DND-41 (cell line): ENCODE results near the gene MYADML2.

Source experiments
- ATAC-seq: fragments of 200-7000 bp; cut with Tn5 transposase; 3 replicates; pipeline ENCODE4 v1.9.1; 2021; ENCODE audit warnings: low read depth; ENCODE audit not compliant: insufficient read depth
- DNase-seq: peaks from one replicate; pipeline ENCODE4 v3.0.0-alpha.2; 2020
- H2AFZ ChIP-seq: 2 replicates; pipeline ENCODE4 v1.6.0; 2012; ENCODE audit warnings: low read depth, low read length
- H3K27ac ChIP-seq: 2 replicates; pipeline ENCODE4 v1.5.1; 2012; ENCODE audit warnings: low read length, inconsistent platforms
- H3K27me3 ChIP-seq: fragments of 200-600 bp; sonication (generic); 2 replicates; pipeline ENCODE4 v1.6.0; 2012; ENCODE audit warnings: low read length, mild to moderate bottlenecking, inconsistent platforms; ENCODE audit not compliant: insufficient read depth, poor library complexity
- H3K36me3 ChIP-seq: 2 replicates; pipeline ENCODE4 v1.5.1; 2012; ENCODE audit warnings: low read length, inconsistent platforms; ENCODE audit not compliant: insufficient read depth
- H3K4me1 ChIP-seq: 2 replicates; pipeline ENCODE4 v1.5.1; 2012; ENCODE audit warnings: mild to moderate bottlenecking, low read length; ENCODE audit not compliant: insufficient read depth
- H3K4me2 ChIP-seq: 2 replicates; pipeline ENCODE4 v1.6.0; 2012; ENCODE audit warnings: mild to moderate bottlenecking, moderate library complexity, low read length, inconsistent platforms; ENCODE audit not compliant: insufficient read depth
- H3K4me3 ChIP-seq, 2 experiments: fragments of 200-600 bp in 1 of 2; shearing (Covaris generic) in 1 of 2; 2 replicates each; pipeline ENCODE4 v1.5.1; 2012 to 2016; ENCODE audit warnings: inconsistent platforms in 2 of 2, low read length in 2 of 2, mild to moderate bottlenecking in 2 of 2, low read depth in 1 of 2, moderate library complexity in 1 of 2
- H3K79me2 ChIP-seq: 2 replicates; pipeline ENCODE4 v1.6.0; 2012; ENCODE audit warnings: low read length, inconsistent platforms; ENCODE audit not compliant: insufficient read depth
- H3K9ac ChIP-seq: 2 replicates; pipeline ENCODE4 v1.6.0; 2012; ENCODE audit warnings: low read depth, mild to moderate bottlenecking, inconsistent platforms, low read length, moderate library complexity
- H3K9me3 ChIP-seq: 2 replicates; pipeline ENCODE4 v1.5.1; 2012; ENCODE audit warnings: low read length, moderate library complexity, mild to moderate bottlenecking, inconsistent platforms; ENCODE audit not compliant: insufficient read depth, severe bottlenecking
- H4K20me1 ChIP-seq: 2 replicates; pipeline ENCODE4 v1.6.0; 2012; ENCODE audit warnings: low read length; ENCODE audit not compliant: insufficient read depth
- EZH2 ChIP-seq: IDR thresholded peaks from 3 replicates; pipeline ENCODE4 v1.6.1; 2012; ENCODE audit warnings: borderline replicate concordance, low read depth, mild to moderate bottlenecking, moderate library complexity, low read length, inconsistent platforms; ENCODE audit not compliant: severe bottlenecking
- TF ChIP-seq, protein P1 (sequence below): IDR thresholded peaks from 2 replicates; pipeline ENCODE4 v1.5.1; 2012; ENCODE audit warnings: borderline replicate concordance, low read length, moderate library complexity, mild to moderate bottlenecking; ENCODE audit not compliant: poor library complexity, severe bottlenecking; ENCODE audit errors: extremely low read depth

Gene MYADML2

DNA sequence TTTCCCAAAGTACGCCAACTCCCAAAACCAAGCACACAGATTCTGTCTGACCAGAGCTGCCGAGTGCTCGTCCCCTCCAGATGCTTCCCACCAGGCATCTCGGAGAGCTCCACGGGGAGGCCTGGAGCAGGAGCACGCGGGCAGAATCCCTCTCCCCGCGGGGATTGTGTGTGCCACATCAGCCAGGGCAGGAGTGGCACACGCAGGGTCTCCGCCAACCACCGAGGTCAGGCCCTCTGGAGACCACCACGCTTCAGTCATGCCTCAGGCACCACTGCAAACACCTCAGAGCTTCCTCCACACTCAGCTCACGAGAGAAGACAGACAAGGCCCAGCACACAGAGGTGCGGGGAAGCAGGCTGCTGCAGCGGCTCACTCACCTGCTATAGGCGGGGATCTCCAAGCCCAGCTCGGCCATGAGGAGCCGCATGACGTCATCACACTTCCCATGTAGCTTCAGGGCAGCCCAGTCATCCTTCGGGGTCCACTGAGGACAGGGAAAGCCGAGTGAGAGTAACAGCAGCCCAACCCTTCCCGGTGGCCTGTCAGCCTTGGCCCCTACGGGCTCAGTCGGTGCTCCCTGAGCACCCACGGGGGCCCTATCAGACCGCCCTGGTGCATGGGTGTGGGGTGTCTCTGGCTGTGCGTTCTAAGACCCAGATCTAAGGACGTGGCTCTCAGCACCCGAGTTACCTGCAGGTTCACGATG lies 33.5 kb downstream of the MYADML2 start:
- no peak overlapping the region for H3K4me2 ChIP-seq
- peaks cover 62% of the 10 kb centered on the region for H3K36me3 ChIP-seq
- H3K4me3 ChIP-seq, result no peak overlapping the region
- peaks cover 60% of the 10 kb centered on the region for H4K20me1 ChIP-seq
- TF ChIP-seq, protein P1, sequence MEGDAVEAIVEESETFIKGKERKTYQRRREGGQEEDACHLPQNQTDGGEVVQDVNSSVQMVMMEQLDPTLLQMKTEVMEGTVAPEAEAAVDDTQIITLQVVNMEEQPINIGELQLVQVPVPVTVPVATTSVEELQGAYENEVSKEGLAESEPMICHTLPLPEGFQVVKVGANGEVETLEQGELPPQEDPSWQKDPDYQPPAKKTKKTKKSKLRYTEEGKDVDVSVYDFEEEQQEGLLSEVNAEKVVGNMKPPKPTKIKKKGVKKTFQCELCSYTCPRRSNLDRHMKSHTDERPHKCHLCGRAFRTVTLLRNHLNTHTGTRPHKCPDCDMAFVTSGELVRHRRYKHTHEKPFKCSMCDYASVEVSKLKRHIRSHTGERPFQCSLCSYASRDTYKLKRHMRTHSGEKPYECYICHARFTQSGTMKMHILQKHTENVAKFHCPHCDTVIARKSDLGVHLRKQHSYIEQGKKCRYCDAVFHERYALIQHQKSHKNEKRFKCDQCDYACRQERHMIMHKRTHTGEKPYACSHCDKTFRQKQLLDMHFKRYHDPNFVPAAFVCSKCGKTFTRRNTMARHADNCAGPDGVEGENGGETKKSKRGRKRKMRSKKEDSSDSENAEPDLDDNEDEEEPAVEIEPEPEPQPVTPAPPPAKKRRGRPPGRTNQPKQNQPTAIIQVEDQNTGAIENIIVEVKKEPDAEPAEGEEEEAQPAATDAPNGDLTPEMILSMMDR, result no peak
- no peak for TF ChIP-seq EZH2
- H2AFZ ChIP-seq, result no peak overlapping the region
- no peaks in the 10 kb centered on the region for H3K9me3 ChIP-seq
- peaks cover 47% of the 10 kb centered on the region for H3K79me2 ChIP-seq
- H3K4me1 ChIP-seq, result peaks cover 48% of the 10 kb centered on the region
- H3K27me3 ChIP-seq, result no peaks in the 10 kb centered on the region
- DNase-seq, result no peak
- ATAC-seq, result no peak
- no peak overlapping the region for H3K9ac ChIP-seq
- no peak overlapping the region for H3K27ac ChIP-seq

DNA sequence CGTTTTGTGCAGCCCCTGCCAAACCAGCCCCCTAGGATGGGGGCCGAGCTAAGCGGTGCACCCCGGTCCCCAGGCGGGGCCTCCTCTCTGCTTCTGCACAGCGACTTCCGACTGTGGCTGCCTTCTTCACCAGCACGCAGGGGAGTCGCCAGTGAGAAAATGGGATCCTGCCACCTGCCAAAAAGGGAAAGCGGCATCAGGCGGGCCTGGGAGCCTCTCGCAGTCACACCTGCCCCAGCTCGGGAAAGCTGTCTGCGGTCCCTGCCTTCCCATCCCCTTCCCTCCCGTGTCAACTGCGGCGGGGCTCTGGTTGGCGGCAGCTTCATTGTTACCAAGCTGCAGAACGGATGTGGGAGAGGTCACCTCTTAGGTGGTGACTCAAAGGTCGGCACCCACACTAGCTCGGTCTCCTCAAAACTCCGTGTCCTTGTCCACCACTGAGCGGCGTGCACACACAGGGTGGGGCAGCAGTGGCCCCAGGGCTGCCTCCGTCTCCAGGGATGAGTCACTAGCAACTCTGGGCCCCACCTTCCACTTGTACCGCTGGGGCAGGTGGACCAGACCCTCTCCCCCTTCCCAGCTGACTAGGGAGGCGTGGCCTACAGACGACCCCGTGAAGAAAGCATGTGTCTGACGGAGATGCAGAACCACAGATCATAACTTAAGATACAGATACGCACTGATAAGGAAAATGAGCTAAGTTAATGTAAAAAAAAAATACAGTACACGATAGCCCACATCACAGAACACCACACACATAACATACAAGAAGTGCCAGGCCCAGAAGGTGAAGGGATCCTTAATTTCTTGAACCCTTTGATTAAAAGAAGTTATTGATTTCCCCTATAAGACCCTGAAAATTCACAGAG lies 34.4 kb downstream of the MYADML2 start:
- no peak for TF ChIP-seq EZH2
- TF ChIP-seq, protein P1, result no peak
- Histone ChIP-seq H3K4me1 (peaks cover 43% of the 10 kb centered on the region), H2AFZ (no peak overlapping the region), H3K4me2 (no peak overlapping the region), H4K20me1 (peaks cover 67% of the 10 kb centered on the region), H3K9ac (no peak overlapping the region), H3K27ac (no peak overlapping the region), H3K36me3 (peaks cover 69% of the 10 kb centered on the region), H3K4me3 (no peak overlapping the region), H3K79me2 (peaks cover 44% of the 10 kb centered on the region), H3K27me3 (no peaks in the 10 kb centered on the region), H3K9me3 (no peaks in the 10 kb centered on the region)
- DNase-seq (no peak), ATAC-seq (no peak)

DNA sequence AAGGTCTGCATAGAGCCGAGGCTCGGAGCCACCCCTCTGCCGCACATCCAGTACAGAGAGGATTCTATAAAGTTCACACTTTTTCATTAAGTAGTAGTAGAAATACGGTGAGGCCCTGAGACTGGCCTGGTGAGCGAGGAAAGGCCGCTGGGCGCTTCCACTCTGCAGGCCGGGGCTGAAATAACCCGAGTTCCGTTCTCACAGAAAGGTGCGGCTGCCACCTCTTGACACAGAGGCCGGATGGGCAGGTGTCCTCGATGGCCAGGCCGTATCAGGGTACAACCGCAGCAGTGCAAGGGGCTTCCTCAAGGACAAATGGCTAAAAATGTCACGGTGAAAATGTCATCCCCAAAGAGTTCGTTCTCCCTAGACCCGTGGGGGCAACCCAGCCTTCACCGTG lies 35.1 kb downstream of the MYADML2 start:
- no peaks in the 10 kb centered on the region for H3K27me3 ChIP-seq
- peaks cover 71% of the 10 kb centered on the region for H4K20me1 ChIP-seq
- DNase-seq (no peak), ATAC-seq (no peak)
- no peak overlapping the region for H3K9ac ChIP-seq
- H3K4me1 ChIP-seq, result peaks cover 37% of the 10 kb centered on the region
- peaks cover 37% of the 10 kb centered on the region for H3K79me2 ChIP-seq
- H3K4me3 ChIP-seq, result no peak overlapping the region
- H3K4me2 ChIP-seq, result peak overlapping the region; percentile 62
- H3K9me3 ChIP-seq, result no peaks in the 10 kb centered on the region
- peaks cover 74% of the 10 kb centered on the region for H3K36me3 ChIP-seq
- no peak for TF ChIP-seq EZH2
- TF ChIP-seq, protein P1, result no peak
- H2AFZ ChIP-seq, result no peak overlapping the region
- no peak overlapping the region for H3K27ac ChIP-seq
